Neuron (in vitro differentiated cells): ENCODE data around the gene CASTOR1.
A peak's percentile ranks its signal among the peaks of the same experiment; 100 is the strongest.

ENCODE experiments used
- H2AFZ ChIP-seq: one replicate; pipeline ENCODE4 v1.6.1; 2013; ENCODE audit warnings: low read depth, mild to moderate bottlenecking, inconsistent platforms, low read length, moderate library complexity
- H3K27me3 ChIP-seq: one replicate; pipeline ENCODE4 v1.6.1; 2013; ENCODE audit warnings: low read length; ENCODE audit not compliant: insufficient read depth
- H3K36me3 ChIP-seq: one replicate; pipeline ENCODE4 v1.6.1; 2013; ENCODE audit warnings: low read length; ENCODE audit not compliant: insufficient read depth
- H3K4me1 ChIP-seq: one replicate; pipeline ENCODE4 v1.6.1; 2013; ENCODE audit warnings: low read length; ENCODE audit not compliant: insufficient read depth
- H3K4me3 ChIP-seq: 2 replicates; pipeline ENCODE4 v1.5.1; 2013; ENCODE audit warnings: mild to moderate bottlenecking, low read length, moderate library complexity
- H3K9me3 ChIP-seq: one replicate; pipeline ENCODE4 v1.6.1; 2013; ENCODE audit warnings: low read length

CASTOR1 gene

GRCh38 chr22:30326706-30327362, 37.5 kb upstream of the CASTOR1 start, which contains the start of gene TBC1D10A:
Gene TBC1D10A, minus strand, starts transcription at chr22:30326941. Its CDS starts 60 bp downstream, at chr22:30326881.
- Histone ChIP-seq H3K4me3 (peak within 1 kb of the TSS; percentile 95), H3K27me3 (no peaks in the 10 kb centered on the region), H2AFZ (peak within 1 kb of the TSS; percentile 29), H3K9me3 (no peaks in the 10 kb centered on the region), H3K4me1 (peaks cover 14% of the 10 kb centered on the region), H3K36me3 (peaks cover 7% of the 10 kb centered on the region)

- Histone ChIP-seq H3K4me1 (peaks cover 14% of the 10 kb centered on the region), H3K9me3 (no peaks in the 10 kb centered on the region), H3K4me3 (peak overlapping the region; percentile 95), H2AFZ (no peak overlapping the region), H3K27me3 (no peaks in the 10 kb centered on the region), H3K36me3 (peaks cover 6% of the 10 kb centered on the region)
Observed at GRCh38 chr22:30326255-30326705, 37.0 kb upstream of the CASTOR1 start.

- Histone ChIP-seq H3K4me1 (peaks cover 14% of the 10 kb centered on the region), H3K27me3 (no peaks in the 10 kb centered on the region), H2AFZ (no peak overlapping the region), H3K9me3 (no peaks in the 10 kb centered on the region), H3K36me3 (peaks cover 4% of the 10 kb centered on the region), H3K4me3 (peak overlapping the region; percentile 95)
Observed at GRCh38 chr22:30325724-30326254, 36.5 kb upstream of the CASTOR1 start.

- no peaks in the 10 kb centered on the region for H3K27me3 ChIP-seq
- H3K4me3 ChIP-seq = no peak overlapping the region
Observed at GRCh38 chr22:30325065-30325720, 35.9 kb upstream of the CASTOR1 start.

GRCh38 chr22:30324014-30324730, 34.9 kb upstream of the CASTOR1 start:
- no peaks in the 10 kb centered on the region for H3K27me3 ChIP-seq
- H3K4me3 ChIP-seq = no peak overlapping the region
- H3K36me3 ChIP-seq = no peaks in the 10 kb centered on the region

More at GRCh38 chr22:30325065-30325720, 35.9 kb upstream of the CASTOR1 start:
- Histone ChIP-seq H3K9me3 (no peaks in the 10 kb centered on the region), H3K4me1 (peaks cover 14% of the 10 kb centered on the region), H2AFZ (no peak overlapping the region), H3K36me3 (no peaks in the 10 kb centered on the region)

GRCh38 chr22:30323246-30323645, 33.9 kb upstream of the CASTOR1 start:
- H3K36me3 ChIP-seq = no peaks in the 10 kb centered on the region
- H2AFZ ChIP-seq = no peak overlapping the region
- H3K4me3 ChIP-seq = no peak overlapping the region
- H3K9me3 ChIP-seq = no peaks in the 10 kb centered on the region
- peaks cover 14% of the 10 kb centered on the region for H3K4me1 ChIP-seq
- H3K27me3 ChIP-seq = no peaks in the 10 kb centered on the region

More at GRCh38 chr22:30324014-30324730, 34.9 kb upstream of the CASTOR1 start:
- H3K9me3 ChIP-seq = no peaks in the 10 kb centered on the region
- H2AFZ ChIP-seq = no peak overlapping the region
- H3K4me1 ChIP-seq = peaks cover 14% of the 10 kb centered on the region

- H3K27me3 ChIP-seq = no peaks in the 10 kb centered on the region
- H3K9me3 ChIP-seq = no peaks in the 10 kb centered on the region
- H3K4me3 ChIP-seq = no peak overlapping the region
- H3K4me1 ChIP-seq = peaks cover 10% of the 10 kb centered on the region
- H3K36me3 ChIP-seq = no peaks in the 10 kb centered on the region
- no peak overlapping the region for H2AFZ ChIP-seq
Observed at GRCh38 chr22:30321461-30321860, 32.2 kb upstream of the CASTOR1 start.

GRCh38 chr22:30320021-30320556, 30.8 kb upstream of the CASTOR1 start:
- Histone ChIP-seq H3K9me3 (no peaks in the 10 kb centered on the region), H3K36me3 (no peaks in the 10 kb centered on the region), H3K4me1 (no peaks in the 10 kb centered on the region), H3K27me3 (no peaks in the 10 kb centered on the region), H2AFZ (no peak overlapping the region), H3K4me3 (no peak overlapping the region)

- no peak overlapping the region for H2AFZ ChIP-seq
- no peaks in the 10 kb centered on the region for H3K4me1 ChIP-seq
- H3K4me3 ChIP-seq = no peak overlapping the region
- H3K36me3 ChIP-seq = no peaks in the 10 kb centered on the region
- H3K27me3 ChIP-seq = no peaks in the 10 kb centered on the region
- no peaks in the 10 kb centered on the region for H3K9me3 ChIP-seq
Observed at GRCh38 chr22:30318799-30319419, 29.6 kb upstream of the CASTOR1 start.

GRCh38 chr22:30317778-30318177, 28.5 kb upstream of the CASTOR1 start:
- H3K4me3 ChIP-seq = no peak overlapping the region
- H3K27me3 ChIP-seq = no peaks in the 10 kb centered on the region
- H3K4me1 ChIP-seq = no peaks in the 10 kb centered on the region
- H2AFZ ChIP-seq = no peak overlapping the region
- no peaks in the 10 kb centered on the region for H3K36me3 ChIP-seq
- no peaks in the 10 kb centered on the region for H3K9me3 ChIP-seq

- no peaks in the 10 kb centered on the region for H3K9me3 ChIP-seq
Observed at GRCh38 chr22:30315962-30316576, 26.8 kb upstream of the CASTOR1 start.

GRCh38 chr22:30314915-30315314, 25.6 kb upstream of the CASTOR1 start:
- no peaks in the 10 kb centered on the region for H3K36me3 ChIP-seq
- no peak overlapping the region for H3K4me3 ChIP-seq
- H3K27me3 ChIP-seq = no peaks in the 10 kb centered on the region
- no peaks in the 10 kb centered on the region for H3K9me3 ChIP-seq
- H2AFZ ChIP-seq = no peak overlapping the region
- H3K4me1 ChIP-seq = no peaks in the 10 kb centered on the region

More at GRCh38 chr22:30315962-30316576, 26.8 kb upstream of the CASTOR1 start:
- no peak overlapping the region for H2AFZ ChIP-seq
- no peaks in the 10 kb centered on the region for H3K36me3 ChIP-seq
- H3K4me3 ChIP-seq = no peak overlapping the region
- no peaks in the 10 kb centered on the region for H3K4me1 ChIP-seq
- no peaks in the 10 kb centered on the region for H3K27me3 ChIP-seq
